GM19438 (cell line): ENCODE data around the gene RHEX.

Experiments used
- ATAC-seq: cut with Tn5 transposase; IDR thresholded peaks from one replicate; pipeline ENCODE4 v1.9.1; 2021; ENCODE audit warnings: low read depth; ENCODE audit not compliant: unreplicated experiment

RHEX gene

GRCh38 chr1:206083750-206084149 is 30.8 kb downstream of the RHEX start:
- ATAC-seq, result no peak

DNA sequence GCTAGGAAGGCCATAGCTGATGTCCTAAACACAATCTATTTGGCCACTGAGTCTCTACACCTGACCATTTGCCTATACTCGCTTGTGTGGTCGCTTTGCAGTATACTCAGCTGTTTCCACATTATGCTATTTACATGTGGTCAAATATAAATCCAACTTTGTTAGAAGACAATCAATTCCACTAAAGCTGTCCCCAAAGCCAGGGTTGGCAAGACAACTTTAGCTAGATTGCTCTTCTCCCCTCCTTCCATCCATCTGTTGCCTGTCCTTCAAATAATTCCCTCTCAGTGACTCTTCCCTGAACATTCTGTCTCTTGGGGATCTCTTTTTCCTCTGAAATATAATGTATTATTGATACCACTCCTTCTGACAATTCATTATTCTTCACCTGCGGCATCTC is 34.1 kb downstream of the RHEX start:
- no peak for ATAC-seq

GRCh38 chr1:206089341-206089740 is 36.4 kb downstream of the RHEX start:
- no peak for ATAC-seq

DNA sequence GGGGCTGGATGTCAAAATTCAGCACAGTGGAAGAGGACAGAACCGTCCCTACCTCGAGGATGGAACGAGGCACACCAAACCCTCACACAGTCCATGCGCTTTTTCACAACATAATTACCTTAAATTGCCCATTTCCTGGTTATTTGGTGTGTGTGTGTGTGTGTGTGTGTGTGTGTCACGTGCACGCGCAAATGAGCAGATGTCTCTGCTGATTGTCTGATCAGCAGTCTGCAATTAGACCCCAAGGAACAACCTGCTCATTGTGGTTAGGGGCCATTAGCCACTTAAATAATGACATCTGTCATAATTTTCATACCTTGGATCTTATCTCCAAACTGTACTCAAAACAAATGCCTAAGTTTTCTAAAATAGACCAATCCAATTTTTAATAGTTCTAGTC is 41.1 kb downstream of the RHEX start:
- ATAC-seq, result no peak

DNA sequence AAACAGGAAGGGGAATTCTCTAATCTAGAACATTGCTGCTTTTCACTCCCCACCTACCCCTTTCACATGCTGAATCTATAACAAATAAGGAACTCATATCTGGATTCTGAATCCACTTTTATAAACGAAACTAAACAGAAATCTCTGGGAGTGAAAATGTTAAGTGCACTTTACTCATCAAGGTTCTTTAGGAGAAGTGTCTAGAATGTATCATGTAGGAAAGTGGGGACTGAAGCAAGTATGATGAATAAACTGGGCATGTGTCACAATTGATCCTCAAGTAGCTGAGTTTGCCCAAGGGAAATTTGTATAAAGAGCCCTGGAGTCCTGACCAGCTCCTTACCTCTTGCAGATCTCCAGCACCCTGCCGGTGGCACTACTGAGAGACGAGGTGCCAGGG is 44.4 kb downstream of the RHEX start:
- no peak for ATAC-seq

DNA sequence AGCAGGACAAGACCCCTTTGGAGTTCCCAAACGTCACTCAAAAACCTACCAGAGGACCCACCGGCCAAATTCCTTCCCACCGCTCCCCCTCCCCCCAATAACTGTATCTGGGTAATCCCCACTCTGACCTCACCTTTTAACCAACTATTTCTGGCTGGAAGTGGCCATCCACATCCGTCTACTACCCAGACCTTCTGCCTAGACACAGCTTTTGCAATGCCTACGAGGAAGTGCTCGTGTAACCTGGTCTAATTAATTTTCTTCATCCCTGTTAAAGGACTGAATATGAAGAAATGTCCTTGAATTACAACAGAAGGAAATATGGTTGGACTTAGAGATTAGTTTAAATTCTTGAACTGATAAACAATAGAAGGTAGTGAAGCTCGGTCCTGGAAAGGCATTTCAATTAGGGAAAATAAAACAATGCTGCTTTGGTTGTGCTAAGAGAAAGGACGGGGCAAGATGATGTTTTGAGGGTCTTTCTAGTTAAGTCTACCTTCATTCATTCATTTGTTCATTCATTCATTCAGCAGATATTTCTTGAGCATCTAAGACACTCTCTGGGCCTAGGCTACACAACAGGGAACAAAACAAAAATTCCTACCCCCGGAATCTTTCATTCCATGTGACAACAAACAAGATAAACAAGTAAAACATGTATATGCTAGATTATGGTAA is 45.4 kb downstream of the RHEX start:
- no peak for ATAC-seq

DNA sequence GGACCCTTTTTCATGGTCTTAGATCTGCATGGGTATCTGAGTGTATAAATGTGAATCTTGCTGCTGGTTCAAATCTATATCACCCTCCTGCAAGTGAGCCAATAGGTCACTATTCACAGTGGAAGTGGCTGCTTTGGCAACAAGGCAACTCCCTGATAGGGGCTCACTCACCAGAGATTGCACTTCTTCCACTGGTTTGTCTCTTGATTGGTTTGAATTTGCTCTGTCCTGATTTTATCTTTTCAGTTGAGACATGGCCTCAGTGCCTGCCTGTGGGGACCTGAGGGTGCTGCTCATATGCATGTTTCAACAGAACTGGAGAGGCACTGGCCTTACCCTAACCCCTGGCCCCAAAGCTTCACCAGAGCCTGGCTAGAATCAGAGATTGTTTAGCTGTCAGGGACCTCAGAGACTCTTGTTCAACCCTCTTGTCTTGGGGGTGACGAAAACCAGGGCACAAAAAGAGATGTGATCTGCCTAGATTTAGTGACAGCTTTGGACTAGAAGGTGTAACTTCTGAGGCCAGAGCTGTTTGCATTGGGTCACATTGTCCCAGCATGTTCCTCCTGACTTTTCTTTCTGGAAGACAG is 47.3 kb downstream of the RHEX start:
- no peak for ATAC-seq

GRCh38 chr1:206101351-206102045 is 48.5 kb downstream of the RHEX start:
- ATAC-seq, result no peak

GRCh38 chr1:206102292-206102936 is 49.4 kb downstream of the RHEX start:
- no peak for ATAC-seq

- ATAC-seq, result no peak
These were observed 51.0 kb downstream of the RHEX start for GRCh38 chr1:206103979-206104378.

GRCh38 chr1:206105464-206105995 is 52.6 kb downstream of the RHEX start:
- ATAC-seq, result no peak

- no peak for ATAC-seq
These were observed 53.6 kb downstream of the RHEX start for GRCh38 chr1:206106328-206107167.

- no peak for ATAC-seq
These were observed 54.2 kb downstream of the RHEX start for GRCh38 chr1:206107168-206107544.

GRCh38 chr1:206108635-206109034 is 55.7 kb downstream of the RHEX start:
- no peak for ATAC-seq

- ATAC-seq, result no peak
These were observed 56.7 kb downstream of the RHEX start for GRCh38 chr1:206109718-206110117.

- no peak for ATAC-seq
These were observed 57.2 kb downstream of the RHEX start for GRCh38 chr1:206110161-206110560.

DNA sequence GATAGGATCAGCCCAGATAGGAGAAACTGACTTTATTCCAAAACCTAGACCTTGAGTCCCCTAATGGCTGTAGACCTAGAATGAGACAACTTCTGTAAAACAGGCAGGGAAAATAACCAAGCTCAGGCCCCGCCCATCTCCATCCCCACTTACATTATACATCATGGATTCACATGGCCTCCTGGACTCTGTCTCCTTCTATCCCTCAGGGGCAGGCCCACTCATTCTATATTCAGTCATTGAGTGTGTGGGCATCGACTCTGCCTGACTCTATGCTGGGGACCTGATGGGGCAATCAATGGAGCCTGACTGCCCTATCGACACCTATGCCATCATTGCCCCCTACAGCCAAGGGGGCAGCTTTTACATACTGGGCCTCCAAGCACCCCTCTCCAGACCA is 57.8 kb downstream of the RHEX start:
- no peak for ATAC-seq

DNA sequence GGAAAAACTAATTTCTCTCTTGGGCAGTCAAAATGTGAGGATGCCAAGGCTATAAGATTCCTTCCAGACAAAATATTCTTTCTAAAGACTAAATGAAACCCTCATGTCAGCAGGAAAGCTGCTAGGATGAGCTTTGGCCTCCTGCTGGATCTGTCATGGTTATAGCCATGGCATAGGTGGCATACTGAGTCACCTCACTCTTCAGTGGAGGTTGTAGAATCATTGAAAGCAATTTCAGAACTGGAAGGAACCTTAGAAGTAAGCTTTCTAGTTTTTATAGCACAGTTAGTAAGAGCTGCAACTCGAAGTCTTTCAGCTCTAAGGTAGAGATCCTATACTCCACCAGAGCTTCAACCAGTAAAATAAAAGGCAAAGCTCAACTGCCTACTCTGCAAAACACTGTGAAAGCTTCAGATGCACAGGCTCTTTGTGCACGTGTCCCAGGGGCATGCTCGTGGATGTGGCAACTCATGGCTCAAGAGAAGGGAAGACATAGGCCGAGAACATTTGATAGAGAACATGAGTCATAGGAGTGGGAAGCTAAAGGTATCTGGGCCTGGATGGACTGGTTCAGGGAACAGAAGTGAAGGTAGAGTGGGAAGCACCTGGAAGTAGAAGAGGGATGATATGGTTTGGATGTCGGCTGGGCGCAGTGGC is 58.4 kb downstream of the RHEX start:
- ATAC-seq, result no peak

GRCh38 chr1:206112600-206113301 is 59.8 kb downstream of the RHEX start:
- no peak for ATAC-seq
